Psoas muscle (tissue), 8 donors: Measurements from ENCODE around the gene GTSF1L. TPM values are rescaled to one million over a fixed set of nuclear protein-coding genes. Genes with fewer than 3 reads are reported as not detected.

ENCODE experiments used
- ATAC-seq, 4 donors: fragments of 200-7000 bp; cut with Tn5 transposase; one replicate each; pipeline ENCODE4 v1.9.1; 2020; ENCODE audit warnings: moderate library complexity in 3 of 4, mild to moderate bottlenecking in 2 of 4
- DNase-seq, 2 donors: peaks; one replicate each; pipeline ENCODE4 v3.0.0-alpha.2; 2020
- H3K27ac ChIP-seq: fragments of 200-600 bp; one replicate; pipeline ENCODE4 v1.8.0; 2022
- H3K27me3 ChIP-seq, 3 donors: fragments of 200-600 bp in 1 of 3; one replicate each; pipeline versions ENCODE4 v1.6.1 to v1.8.0; 2013 to 2022; ENCODE audit warnings: low read length in 2 of 3, mild to moderate bottlenecking in 2 of 3, moderate library complexity in 1 of 3; ENCODE audit not compliant: insufficient read depth in 3 of 3
- H3K36me3 ChIP-seq, 2 donors: fragments of 200-600 bp in 1 of 2; one replicate each; pipeline versions ENCODE4 v1.6.1 to v1.8.0; 2013 to 2022; ENCODE audit warnings: low read depth in 1 of 2, mild to moderate bottlenecking in 1 of 2, moderate library complexity in 1 of 2; ENCODE audit not compliant: insufficient read depth in 1 of 2
- H3K4me1 ChIP-seq: fragments of 200-600 bp; one replicate; pipeline ENCODE4 v1.8.0; 2022
- H3K4me3 ChIP-seq: fragments of 200-600 bp; one replicate; pipeline ENCODE4 v1.8.0; 2022; ENCODE audit warnings: mild to moderate bottlenecking
- H3K9me3 ChIP-seq: fragments of 200-600 bp; one replicate; pipeline ENCODE4 v1.8.0; 2022
- CTCF ChIP-seq: fragments of 200-600 bp; IDR thresholded peaks from one replicate; pipeline ENCODE4 v1.8.0; 2022; ENCODE audit warnings: antibody characterized with exemption
- WGBS, 3 donors: extraction: QIAGEN DNeasy Blood & Tissue Kit; methylation state at CpG; one replicate each; pipeline versions ENCODE4 v1.1.6 to v1.1.7; 2013; 5-methylcytosine and 5-hydroxymethylcytosine counted together
- intact Hi-C, 2 donors: fragments of 100-400 bp; cut with DNase I; formaldehyde crosslinking; loops; one replicate each; pipeline versions ENCODE4 v1.11.0 to v1.14.2; 2022
- polyA plus RNA-seq, 3 donors: library from polyadenylated mRNA; stranded (reverse); fragments of 200-250 nt; gene quantifications; one replicate each; pipeline ENCODE4 v1.2.3, GENCODE V29; 2013
- total RNA-seq, 4 donors: library from RNA; stranded (reverse); fragmentation: NEBNext Ultra II Directional in 2 of 4; extraction: Animal tissue kit (Norgen Biotek cat#: 25700) in 2 of 4; gene quantifications; one replicate each; pipeline versions ENCODE4 v1.2.1 to v1.2.4, GENCODE V29; 2021 to 2023
- donor health status: healthy with polysubstance abuse.
- donor health status: DM: no; HTN: no; CAD: no; lungs with moderate emphysema.
- donor health status: Bipolar disorder and iron deficiency.
- donor health status: healthy.
- donor health status: DM: yes; HTN: yes; CAD: no.
- donor health status: DM: no; HTN: no; CAD: no.
- donor health status: DM: no; HTN: no; CAD: no.
- donor health status: DM: yes; HTN: yes; CAD: no.

Gene GTSF1L
- total and polyA plus RNA-seq, 7 donors = not detected

DNA sequence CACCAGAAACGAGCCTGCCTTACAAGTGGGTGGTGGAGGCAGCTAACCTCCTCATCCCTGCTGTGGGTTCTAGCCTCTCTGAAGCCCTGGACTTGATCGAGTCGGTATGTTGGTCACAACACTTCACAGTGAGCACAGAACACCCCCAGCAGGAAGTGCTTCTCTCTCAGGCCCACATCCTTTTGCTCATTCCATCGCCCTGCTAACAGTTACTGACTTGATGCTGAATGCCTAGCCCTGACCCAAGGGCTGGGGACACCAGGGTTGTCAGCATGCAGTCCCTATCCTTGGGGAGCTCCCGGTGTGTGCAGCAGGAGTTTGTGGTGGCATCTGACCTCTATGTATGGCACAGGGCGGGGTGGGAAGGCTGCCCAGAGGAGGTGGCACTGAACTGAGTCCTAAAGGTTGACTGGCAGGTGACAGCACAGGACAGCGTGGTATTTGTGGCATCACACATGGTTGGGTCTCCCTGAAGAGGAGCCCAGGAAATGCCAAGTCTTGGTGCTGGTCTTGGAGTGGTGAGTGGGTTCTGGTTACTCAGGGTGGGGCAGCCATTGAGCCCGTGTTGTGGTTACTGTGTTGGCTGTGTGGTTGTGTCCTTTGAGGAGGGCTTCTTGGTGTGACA, 26.7 kb downstream of the GTSF1L start:
- Histone ChIP-seq H3K27me3 (no peaks in the 10 kb centered on the region), H3K27ac (no peak overlapping the region), H3K4me3 (no peak overlapping the region), H3K4me1 (no peaks in the 10 kb centered on the region), H3K9me3 (no peaks in the 10 kb centered on the region), H3K36me3 (no peaks in the 10 kb centered on the region)
- no peak for DNase-seq
- TF ChIP-seq CTCF = no peak
- intact Hi-C loops = no loop called here
- WGBS, 3 donors = 91 to 93% (median 92%) methylated on average over 8 of the region's 8 CpGs
- ATAC-seq = no peak

DNA sequence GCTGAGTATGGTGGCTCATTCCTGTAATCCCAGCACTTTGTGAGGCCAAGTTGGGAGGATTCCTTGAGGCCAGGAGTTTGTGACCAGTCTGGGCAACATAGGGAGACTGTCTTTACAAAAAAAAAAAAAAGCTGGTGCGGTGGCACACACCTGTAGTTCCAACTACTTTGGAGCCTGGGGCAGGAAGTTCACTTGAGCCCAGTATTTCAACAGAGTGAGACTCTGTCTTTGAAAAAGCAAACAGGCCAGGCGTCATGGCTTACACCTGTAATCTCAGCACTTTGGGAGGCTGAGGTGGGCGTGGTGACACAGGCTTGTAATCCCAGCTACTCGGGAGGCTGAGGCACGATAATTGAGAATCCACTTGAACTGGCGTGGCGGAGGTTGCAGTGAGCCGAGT, 31.2 kb downstream of the GTSF1L start:
- ATAC-seq = no peak
- intact Hi-C loops = no loop called here
- Histone ChIP-seq H3K9me3 (no peaks in the 10 kb centered on the region), H3K4me3 (no peak overlapping the region), H3K36me3 (no peaks in the 10 kb centered on the region), H3K27ac (no peak overlapping the region), H3K4me1 (no peaks in the 10 kb centered on the region), H3K27me3 (no peaks in the 10 kb centered on the region)
- no peak for DNase-seq
- no peak for TF ChIP-seq CTCF
- 89 to 92% (median 92%) methylated on average over 8 of the region's 8 CpGs for WGBS, 3 donors

- Histone ChIP-seq H3K27me3 (no peaks in the 10 kb centered on the region), H3K4me1 (no peaks in the 10 kb centered on the region), H3K4me3 (no peak overlapping the region), H3K27ac (no peak overlapping the region), H3K36me3 (no peaks in the 10 kb centered on the region), H3K9me3 (no peaks in the 10 kb centered on the region)
- intact Hi-C loops = no loop called here
- TF ChIP-seq CTCF = no peak
- 98 to 99% (median 99%) methylated on average over 3 of the region's 3 CpGs for WGBS, 3 donors
- no peak for DNase-seq
- ATAC-seq = no peak
These were observed 32.0 kb downstream of the GTSF1L start for GRCh38 chr20:43694763-43695162.

GRCh38 chr20:43691928-43692524, 34.8 kb downstream of the GTSF1L start:
- Histone ChIP-seq H3K4me3 (no peak overlapping the region), H3K4me1 (no peaks in the 10 kb centered on the region), H3K27ac (no peak overlapping the region), H3K9me3 (no peaks in the 10 kb centered on the region), H3K27me3 (no peaks in the 10 kb centered on the region), H3K36me3 (no peaks in the 10 kb centered on the region)
- DNase-seq = peak in 1 of 2 donors; percentile 21
- no peak for ATAC-seq
- TF ChIP-seq CTCF = peak; percentile 26
- intact Hi-C loops = no loop called here
- 81 to 86% (median 86%) methylated on average over 5 of the region's 5 CpGs for WGBS, 3 donors
